ENCODE data around the gene TMTC1. TPM values are rescaled to one million over a fixed set of nuclear protein-coding genes. Genes with fewer than 3 reads are reported as not detected.

Gene TMTC1
- total and polyA plus RNA-seq, 2 donors (not counting 1 experiment from before 2014, with no cell fraction given): not detected

DNA sequence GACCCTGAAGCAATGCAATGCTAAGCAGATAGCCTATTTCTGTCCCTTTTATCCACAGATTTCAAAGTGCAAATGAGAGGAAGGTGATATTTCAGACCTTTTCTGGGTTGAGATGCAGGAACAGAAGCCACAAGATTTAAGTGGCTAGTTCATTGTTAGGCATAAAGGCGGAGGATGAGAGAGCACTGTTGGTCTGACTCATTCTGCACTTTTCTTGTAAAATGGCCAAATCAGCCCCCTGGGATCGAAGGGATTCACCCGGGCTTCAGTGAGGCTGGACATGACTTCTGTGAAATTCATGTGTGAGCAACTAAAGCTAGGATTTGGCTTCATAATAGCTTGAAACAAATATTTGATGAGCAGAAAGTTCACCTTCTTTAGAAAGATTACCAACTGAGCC, 184.4 kb downstream of the TMTC1 start:
- Histone ChIP-seq H3K4me1 (ENCODE audit: control insufficient read depth in 2 of 2, insufficient read depth in 2 of 2, low read length in 2 of 2) (no peaks in the 10 kb centered on the region), H3K9me3 (ENCODE audit: control extremely low read depth in 1 of 3, control insufficient read depth in 2 of 3, insufficient read depth in 1 of 3, low read length in 2 of 3) (peaks cover 0 to 4% (median 0%) of the 10 kb centered on the region in 3 donors), H3K9ac (ENCODE audit: low read length) (no peak overlapping the region), H3K27ac (ENCODE audit: low read length in 2 of 2) (no peak overlapping the region), H3K4me2 (replicated peaks; ENCODE audit: low read depth, low read length, poor library complexity, severe bottlenecking) (no peak overlapping the region), H3K79me2 (ENCODE audit: control insufficient read depth, insufficient read depth, low read length) (no peaks in the 10 kb centered on the region), H3K4me3 (ENCODE audit: control extremely low read depth in 1 of 5, extremely low read depth in 1 of 5, insufficient read depth in 1 of 5, low read depth in 2 of 5, low read length in 4 of 5) (no peak overlapping the region), H3K36me3 (replicated peaks in 1 of 2; ENCODE audit: control extremely low read depth in 1 of 2, control insufficient read depth in 1 of 2, extremely low read depth in 1 of 2, insufficient read depth in 2 of 2, low read length in 1 of 2) (no peaks in the 10 kb centered on the region), H2AFZ (ENCODE audit: insufficient read depth, low read depth, low read length, poor library complexity, severe bottlenecking) (no peak overlapping the region), H4K20me1 (ENCODE audit: control insufficient read depth, insufficient read depth, low read length, poor library complexity, severe bottlenecking) (no peaks in the 10 kb centered on the region), H3K27me3 (replicated peaks in 1 of 4; ENCODE audit: control extremely low read depth in 1 of 4, control insufficient read depth in 3 of 4, insufficient read depth in 4 of 4, low read length in 3 of 4) (peaks cover 0 to 3% (median 0%) of the 10 kb centered on the region in 4 experiments)
- TF ChIP-seq EZH2 (IDR thresholded peaks at IDR 0.05; ENCODE audit: borderline replicate concordance, insufficient read depth, low read depth, low read length, poor library complexity, severe bottlenecking): no peak
- TF ChIP-seq, protein P1, sequence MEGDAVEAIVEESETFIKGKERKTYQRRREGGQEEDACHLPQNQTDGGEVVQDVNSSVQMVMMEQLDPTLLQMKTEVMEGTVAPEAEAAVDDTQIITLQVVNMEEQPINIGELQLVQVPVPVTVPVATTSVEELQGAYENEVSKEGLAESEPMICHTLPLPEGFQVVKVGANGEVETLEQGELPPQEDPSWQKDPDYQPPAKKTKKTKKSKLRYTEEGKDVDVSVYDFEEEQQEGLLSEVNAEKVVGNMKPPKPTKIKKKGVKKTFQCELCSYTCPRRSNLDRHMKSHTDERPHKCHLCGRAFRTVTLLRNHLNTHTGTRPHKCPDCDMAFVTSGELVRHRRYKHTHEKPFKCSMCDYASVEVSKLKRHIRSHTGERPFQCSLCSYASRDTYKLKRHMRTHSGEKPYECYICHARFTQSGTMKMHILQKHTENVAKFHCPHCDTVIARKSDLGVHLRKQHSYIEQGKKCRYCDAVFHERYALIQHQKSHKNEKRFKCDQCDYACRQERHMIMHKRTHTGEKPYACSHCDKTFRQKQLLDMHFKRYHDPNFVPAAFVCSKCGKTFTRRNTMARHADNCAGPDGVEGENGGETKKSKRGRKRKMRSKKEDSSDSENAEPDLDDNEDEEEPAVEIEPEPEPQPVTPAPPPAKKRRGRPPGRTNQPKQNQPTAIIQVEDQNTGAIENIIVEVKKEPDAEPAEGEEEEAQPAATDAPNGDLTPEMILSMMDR (IDR thresholded peaks at IDR 0.05): no peak
- POLR2A ChIA-PET: no interaction called here
- DNase-seq: no peak
- Mint-ChIP-seq H3K27me3 (peaks cover 9% of the 10 kb centered on the region), H3K27ac (no peak overlapping the region), H3K4me1 (no peaks in the 10 kb centered on the region), H3K9me3 (ENCODE audit: insufficient read depth) (no peaks in the 10 kb centered on the region), H3K4me3 (no peak overlapping the region)
- WGBS (ENCODE audit: insufficient coverage): 92% methylated on average over 3 of the region's 3 CpGs
- intact Hi-C loops (cut with micrococcal nuclease): no loop called here
- ATAC-seq (ENCODE audit: low read depth): no peak
- CTCF ChIA-PET: no interaction called here

GRCh38 chr12:29595071-29595755, 188.5 kb downstream of the TMTC1 start:
- Histone ChIP-seq H3K9me3 (ENCODE audit: control extremely low read depth in 1 of 3, control insufficient read depth in 2 of 3, insufficient read depth in 1 of 3, low read length in 2 of 3) (no peaks in the 10 kb centered on the region), H3K79me2 (ENCODE audit: control insufficient read depth, insufficient read depth, low read length) (no peaks in the 10 kb centered on the region), H2AFZ (ENCODE audit: insufficient read depth, low read depth, low read length, poor library complexity, severe bottlenecking) (no peak overlapping the region), H3K27me3 (replicated peaks in 1 of 4; ENCODE audit: control extremely low read depth in 1 of 4, control insufficient read depth in 3 of 4, insufficient read depth in 4 of 4, low read length in 3 of 4) (no peaks in the 10 kb centered on the region), H3K27ac (ENCODE audit: low read length in 2 of 2) (no peak overlapping the region), H3K4me3 (ENCODE audit: control extremely low read depth in 1 of 5, extremely low read depth in 1 of 5, insufficient read depth in 1 of 5, low read depth in 2 of 5, low read length in 4 of 5) (no peak overlapping the region), H3K4me1 (ENCODE audit: control insufficient read depth in 2 of 2, insufficient read depth in 2 of 2, low read length in 2 of 2) (no peaks in the 10 kb centered on the region), H3K4me2 (replicated peaks; ENCODE audit: low read depth, low read length, poor library complexity, severe bottlenecking) (no peak overlapping the region), H3K9ac (ENCODE audit: low read length) (no peak overlapping the region), H3K36me3 (replicated peaks in 1 of 2; ENCODE audit: control extremely low read depth in 1 of 2, control insufficient read depth in 1 of 2, extremely low read depth in 1 of 2, insufficient read depth in 2 of 2, low read length in 1 of 2) (no peaks in the 10 kb centered on the region), H4K20me1 (ENCODE audit: control insufficient read depth, insufficient read depth, low read length, poor library complexity, severe bottlenecking) (no peaks in the 10 kb centered on the region)
- CTCF ChIA-PET: no interaction called here
- no CpG with 5 or more reads among the region's 1 CpG for WGBS (ENCODE audit: insufficient coverage)
- H3K4me3 Mint-ChIP-seq: no peak overlapping the region
- no peaks in the 10 kb centered on the region for H3K9me3 Mint-ChIP-seq (ENCODE audit: insufficient read depth)
- no peak overlapping the region for H3K27ac Mint-ChIP-seq
- ATAC-seq (ENCODE audit: low read depth) (no peak), DNase-seq (no peak)
- peaks cover 8% of the 10 kb centered on the region for H3K27me3 Mint-ChIP-seq
- POLR2A ChIA-PET: no interaction called here
- no peaks in the 10 kb centered on the region for H3K4me1 Mint-ChIP-seq
- intact Hi-C loops (cut with micrococcal nuclease): no loop called here
- TF ChIP-seq, protein P1 (IDR thresholded peaks at IDR 0.05): no peak

All from B cell (primary cell).